ENCODE data around the gene PIK3C2B.

GRCh38 chr1:204464187-204464631 lies 30.4 kb downstream of the PIK3C2B start:
- TF ChIP-seq POLR2A (IDR thresholded peaks at IDR 0.05; ENCODE audit: borderline replicate concordance, extremely low read depth, insufficient read depth, insufficient read length) (no peak), ZFX (IDR thresholded peaks at IDR 0.05) (no peak), SRF (IDR thresholded peaks at IDR 0.05; ENCODE audit: low read depth) (no peak), EZH2 (IDR thresholded peaks at IDR 0.05) (no peak), RAD21 (IDR thresholded peaks at IDR 0.05; ENCODE audit: low read depth) (no peak), CTCF (IDR thresholded peaks at IDR 0.05 in 2 of 3, conservative IDR thresholded peaks at IDR 0.05 in 1 of 3; ENCODE audit: borderline replicate concordance in 1 of 3, insufficient read depth in 1 of 3, low read depth in 2 of 3, low read length in 2 of 3) (no peak), ATF3 (IDR thresholded peaks at IDR 0.05) (no peak), MAX (IDR thresholded peaks at IDR 0.05) (no peak)
